Liver (tissue), 3 donors: ENCODE data around the gene ANKS1A.

Experiments
- EGR1 ChIP-seq, 2 donors: IDR thresholded peaks; 2 replicates each; pipeline ENCODE4 v1.6.1; 2016 to 2018; ENCODE audit warnings: antibody characterized with exemption in 2 of 2, low read depth in 2 of 2
- GABPA ChIP-seq, 2 donors: IDR thresholded peaks in 1 of 2; conservative IDR thresholded peaks in 1 of 2; 2 replicates each; pipeline ENCODE4 v1.6.1; 2016; ENCODE audit warnings: antibody characterized with exemption in 2 of 2, mild to moderate bottlenecking in 1 of 2, moderate library complexity in 1 of 2
- JUND ChIP-seq, 2 donors: IDR thresholded peaks; 2 replicates each; pipeline ENCODE4 v1.6.1; 2016; ENCODE audit warnings: antibody characterized with exemption in 2 of 2
- RAD21 ChIP-seq, 2 donors: IDR thresholded peaks; 2 replicates each; pipeline ENCODE4 v1.6.1; 2016; ENCODE audit warnings: antibody characterized with exemption in 2 of 2, mild to moderate bottlenecking in 2 of 2
- RXRA ChIP-seq, 2 donors: IDR thresholded peaks; 2 replicates each; pipeline ENCODE4 v1.6.1; 2017 to 2018; ENCODE audit warnings: antibody characterized with exemption in 2 of 2, mild to moderate bottlenecking in 1 of 2
- SP1 ChIP-seq: IDR thresholded peaks from 2 replicates; pipeline ENCODE4 v1.6.1; 2018; ENCODE audit warnings: antibody characterized with exemption, mild to moderate bottlenecking
- TAF1 ChIP-seq: conservative IDR thresholded peaks from 2 replicates; pipeline ENCODE4 v1.6.1; 2016; ENCODE audit warnings: antibody characterized with exemption, mild to moderate bottlenecking
- YY1 ChIP-seq: IDR thresholded peaks from 2 replicates; pipeline ENCODE4 v1.6.1; 2016; ENCODE audit warnings: antibody characterized with exemption, mild to moderate bottlenecking
- TF ChIP-seq, protein P1 (sequence below): fragments of 150-350 bp; IDR thresholded peaks from 2 replicates; pipeline ENCODE4 v1.5.1; 2017; ENCODE audit warnings: improper control_type of control experiment, low read depth, low read length; ENCODE audit not compliant: missing input control
- TF ChIP-seq, protein P2 (sequence below): IDR thresholded peaks from 2 replicates; pipeline ENCODE4 v1.6.1; 2016; ENCODE audit warnings: antibody characterized with exemption, mild to moderate bottlenecking
- TF ChIP-seq, protein P3 (sequence below): IDR thresholded peaks from 2 replicates; pipeline ENCODE4 v1.6.1; 2016; ENCODE audit warnings: antibody characterized with exemption
- donor health status: healthy.
- donor health status: healthy.

DNA sequence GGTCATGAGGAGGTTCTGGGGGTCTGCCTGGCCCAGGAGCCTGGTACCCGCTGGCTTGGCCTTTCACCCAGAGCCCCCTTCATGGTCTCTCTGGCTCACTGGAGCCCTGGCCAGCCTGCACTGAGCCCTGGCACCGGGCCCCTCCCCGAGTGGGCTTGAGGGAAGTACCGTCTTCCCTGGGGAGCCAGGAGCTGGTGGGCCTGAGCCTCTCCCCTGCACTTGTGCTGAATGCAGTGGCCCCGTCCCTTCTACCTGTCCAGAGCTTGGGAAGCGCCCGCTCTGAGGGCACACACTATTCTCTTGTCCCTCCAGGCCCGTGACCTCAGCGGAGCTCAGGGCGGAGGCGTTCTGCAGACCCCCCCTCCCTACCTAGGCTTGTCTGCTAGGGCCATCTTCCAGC is 189.8 kb downstream of the ANKS1A start:
- TF ChIP-seq JUND (IDR thresholded peaks at IDR 0.05) (no peak), YY1 (no peak), EGR1 (IDR thresholded peaks at IDR 0.05; ENCODE audit: low read depth in 2 of 2) (no peak), TAF1 (no peak), RXRA (IDR thresholded peaks at IDR 0.05) (no peak), RAD21 (IDR thresholded peaks at IDR 0.05) (no peak), GABPA (IDR thresholded peaks at IDR 0.05 in 1 of 2, conservative IDR thresholded peaks at IDR 0.05 in 1 of 2) (no peak), SP1 (no peak)
- TF ChIP-seq, protein P1, sequence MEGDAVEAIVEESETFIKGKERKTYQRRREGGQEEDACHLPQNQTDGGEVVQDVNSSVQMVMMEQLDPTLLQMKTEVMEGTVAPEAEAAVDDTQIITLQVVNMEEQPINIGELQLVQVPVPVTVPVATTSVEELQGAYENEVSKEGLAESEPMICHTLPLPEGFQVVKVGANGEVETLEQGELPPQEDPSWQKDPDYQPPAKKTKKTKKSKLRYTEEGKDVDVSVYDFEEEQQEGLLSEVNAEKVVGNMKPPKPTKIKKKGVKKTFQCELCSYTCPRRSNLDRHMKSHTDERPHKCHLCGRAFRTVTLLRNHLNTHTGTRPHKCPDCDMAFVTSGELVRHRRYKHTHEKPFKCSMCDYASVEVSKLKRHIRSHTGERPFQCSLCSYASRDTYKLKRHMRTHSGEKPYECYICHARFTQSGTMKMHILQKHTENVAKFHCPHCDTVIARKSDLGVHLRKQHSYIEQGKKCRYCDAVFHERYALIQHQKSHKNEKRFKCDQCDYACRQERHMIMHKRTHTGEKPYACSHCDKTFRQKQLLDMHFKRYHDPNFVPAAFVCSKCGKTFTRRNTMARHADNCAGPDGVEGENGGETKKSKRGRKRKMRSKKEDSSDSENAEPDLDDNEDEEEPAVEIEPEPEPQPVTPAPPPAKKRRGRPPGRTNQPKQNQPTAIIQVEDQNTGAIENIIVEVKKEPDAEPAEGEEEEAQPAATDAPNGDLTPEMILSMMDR, result no peak
- TF ChIP-seq, protein P2, sequence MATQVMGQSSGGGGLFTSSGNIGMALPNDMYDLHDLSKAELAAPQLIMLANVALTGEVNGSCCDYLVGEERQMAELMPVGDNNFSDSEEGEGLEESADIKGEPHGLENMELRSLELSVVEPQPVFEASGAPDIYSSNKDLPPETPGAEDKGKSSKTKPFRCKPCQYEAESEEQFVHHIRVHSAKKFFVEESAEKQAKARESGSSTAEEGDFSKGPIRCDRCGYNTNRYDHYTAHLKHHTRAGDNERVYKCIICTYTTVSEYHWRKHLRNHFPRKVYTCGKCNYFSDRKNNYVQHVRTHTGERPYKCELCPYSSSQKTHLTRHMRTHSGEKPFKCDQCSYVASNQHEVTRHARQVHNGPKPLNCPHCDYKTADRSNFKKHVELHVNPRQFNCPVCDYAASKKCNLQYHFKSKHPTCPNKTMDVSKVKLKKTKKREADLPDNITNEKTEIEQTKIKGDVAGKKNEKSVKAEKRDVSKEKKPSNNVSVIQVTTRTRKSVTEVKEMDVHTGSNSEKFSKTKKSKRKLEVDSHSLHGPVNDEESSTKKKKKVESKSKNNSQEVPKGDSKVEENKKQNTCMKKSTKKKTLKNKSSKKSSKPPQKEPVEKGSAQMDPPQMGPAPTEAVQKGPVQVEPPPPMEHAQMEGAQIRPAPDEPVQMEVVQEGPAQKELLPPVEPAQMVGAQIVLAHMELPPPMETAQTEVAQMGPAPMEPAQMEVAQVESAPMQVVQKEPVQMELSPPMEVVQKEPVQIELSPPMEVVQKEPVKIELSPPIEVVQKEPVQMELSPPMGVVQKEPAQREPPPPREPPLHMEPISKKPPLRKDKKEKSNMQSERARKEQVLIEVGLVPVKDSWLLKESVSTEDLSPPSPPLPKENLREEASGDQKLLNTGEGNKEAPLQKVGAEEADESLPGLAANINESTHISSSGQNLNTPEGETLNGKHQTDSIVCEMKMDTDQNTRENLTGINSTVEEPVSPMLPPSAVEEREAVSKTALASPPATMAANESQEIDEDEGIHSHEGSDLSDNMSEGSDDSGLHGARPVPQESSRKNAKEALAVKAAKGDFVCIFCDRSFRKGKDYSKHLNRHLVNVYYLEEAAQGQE, result no peak
- TF ChIP-seq, protein P3, sequence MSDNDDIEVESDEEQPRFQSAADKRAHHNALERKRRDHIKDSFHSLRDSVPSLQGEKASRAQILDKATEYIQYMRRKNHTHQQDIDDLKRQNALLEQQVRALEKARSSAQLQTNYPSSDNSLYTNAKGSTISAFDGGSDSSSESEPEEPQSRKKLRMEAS, result no peak
